Lower leg skin (tissue), 3 donors: ENCODE measurements around the gene SHISA8.

Source experiments
- POLR2A ChIP-seq, 2 donors: fragments of 450-650 bp; IDR thresholded peaks; one replicate each; pipeline ENCODE4 v1.6.1; 2016 to 2017; ENCODE audit warnings: antibody characterized with exemption in 2 of 2, mild to moderate bottlenecking in 1 of 2, moderate library complexity in 1 of 2
- TF ChIP-seq, protein P1 (sequence below), 3 donors: fragments of 450-650 bp; IDR thresholded peaks; one replicate each; pipeline ENCODE4 v1.5.1; 2016; ENCODE audit warnings: antibody characterized with exemption in 3 of 3, mild to moderate bottlenecking in 3 of 3, moderate library complexity in 2 of 3

- TF ChIP-seq, protein P1, sequence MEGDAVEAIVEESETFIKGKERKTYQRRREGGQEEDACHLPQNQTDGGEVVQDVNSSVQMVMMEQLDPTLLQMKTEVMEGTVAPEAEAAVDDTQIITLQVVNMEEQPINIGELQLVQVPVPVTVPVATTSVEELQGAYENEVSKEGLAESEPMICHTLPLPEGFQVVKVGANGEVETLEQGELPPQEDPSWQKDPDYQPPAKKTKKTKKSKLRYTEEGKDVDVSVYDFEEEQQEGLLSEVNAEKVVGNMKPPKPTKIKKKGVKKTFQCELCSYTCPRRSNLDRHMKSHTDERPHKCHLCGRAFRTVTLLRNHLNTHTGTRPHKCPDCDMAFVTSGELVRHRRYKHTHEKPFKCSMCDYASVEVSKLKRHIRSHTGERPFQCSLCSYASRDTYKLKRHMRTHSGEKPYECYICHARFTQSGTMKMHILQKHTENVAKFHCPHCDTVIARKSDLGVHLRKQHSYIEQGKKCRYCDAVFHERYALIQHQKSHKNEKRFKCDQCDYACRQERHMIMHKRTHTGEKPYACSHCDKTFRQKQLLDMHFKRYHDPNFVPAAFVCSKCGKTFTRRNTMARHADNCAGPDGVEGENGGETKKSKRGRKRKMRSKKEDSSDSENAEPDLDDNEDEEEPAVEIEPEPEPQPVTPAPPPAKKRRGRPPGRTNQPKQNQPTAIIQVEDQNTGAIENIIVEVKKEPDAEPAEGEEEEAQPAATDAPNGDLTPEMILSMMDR (IDR thresholded peaks at IDR 0.05), result no peak
- TF ChIP-seq POLR2A (IDR thresholded peaks at IDR 0.05), result no peak
These were observed 5.4 kb downstream of the SHISA8 start for GRCh38 chr22:41909310-41910049.
